Measurements from ENCODE around the gene LIPE.

DNA sequence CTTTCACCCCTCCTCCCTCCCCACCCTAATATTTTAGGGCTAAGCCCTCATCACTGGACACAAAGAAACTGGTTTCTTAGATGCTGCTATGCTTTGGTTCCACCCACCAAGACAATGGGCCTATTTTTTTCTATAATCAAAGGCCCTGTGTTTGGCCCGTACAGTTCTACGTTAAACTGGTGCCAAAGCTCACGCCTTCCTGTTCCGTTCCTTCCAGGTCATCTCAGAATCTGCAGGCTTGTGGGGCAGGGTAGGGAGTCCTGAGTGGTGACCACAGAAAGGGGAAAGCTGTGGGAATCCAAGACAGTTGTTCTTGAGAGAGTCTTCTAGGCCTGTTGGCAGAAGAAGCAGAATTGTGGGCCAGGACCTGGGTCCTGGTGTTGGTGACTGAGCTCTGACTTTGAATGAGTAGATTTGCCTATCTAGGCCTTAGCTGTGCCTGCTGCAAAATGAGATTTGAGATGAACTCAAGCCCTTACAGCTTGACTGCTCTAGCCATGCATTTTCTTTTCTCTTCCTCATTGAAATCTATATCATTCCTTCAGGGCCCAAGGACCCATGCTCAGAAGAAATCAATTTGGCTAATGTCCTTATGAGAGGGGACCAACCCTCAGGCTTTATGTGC lies 34.6 kb upstream of the LIPE start:
- TF ChIP-seq, protein P1, sequence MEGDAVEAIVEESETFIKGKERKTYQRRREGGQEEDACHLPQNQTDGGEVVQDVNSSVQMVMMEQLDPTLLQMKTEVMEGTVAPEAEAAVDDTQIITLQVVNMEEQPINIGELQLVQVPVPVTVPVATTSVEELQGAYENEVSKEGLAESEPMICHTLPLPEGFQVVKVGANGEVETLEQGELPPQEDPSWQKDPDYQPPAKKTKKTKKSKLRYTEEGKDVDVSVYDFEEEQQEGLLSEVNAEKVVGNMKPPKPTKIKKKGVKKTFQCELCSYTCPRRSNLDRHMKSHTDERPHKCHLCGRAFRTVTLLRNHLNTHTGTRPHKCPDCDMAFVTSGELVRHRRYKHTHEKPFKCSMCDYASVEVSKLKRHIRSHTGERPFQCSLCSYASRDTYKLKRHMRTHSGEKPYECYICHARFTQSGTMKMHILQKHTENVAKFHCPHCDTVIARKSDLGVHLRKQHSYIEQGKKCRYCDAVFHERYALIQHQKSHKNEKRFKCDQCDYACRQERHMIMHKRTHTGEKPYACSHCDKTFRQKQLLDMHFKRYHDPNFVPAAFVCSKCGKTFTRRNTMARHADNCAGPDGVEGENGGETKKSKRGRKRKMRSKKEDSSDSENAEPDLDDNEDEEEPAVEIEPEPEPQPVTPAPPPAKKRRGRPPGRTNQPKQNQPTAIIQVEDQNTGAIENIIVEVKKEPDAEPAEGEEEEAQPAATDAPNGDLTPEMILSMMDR (IDR thresholded peaks at IDR 0.05; ENCODE audit: low read depth, low read length, poor library complexity, severe bottlenecking), result no peak
- TF ChIP-seq EZH2phosphoT487 (IDR thresholded peaks at IDR 0.05; ENCODE audit: borderline replicate concordance, low read length), result no peak
